ENCODE measurements around the gene SERPINB10.
A peak's percentile ranks its signal among the peaks of the same experiment; 100 is the strongest.

The SERPINB10 gene

GRCh38 chr18:63980027-63980426 is 72.3 kb downstream of the SERPINB10 start:
- FAIRE-seq: no peak

GRCh38 chr18:63980896-63981460 is 73.2 kb downstream of the SERPINB10 start:
- DNase-seq (ENCODE audit: low spot score) (no peak), FAIRE-seq (peak; percentile 44)

More at GRCh38 chr18:63980027-63980426, 72.3 kb downstream of the SERPINB10 start:
- DNase-seq (ENCODE audit: low spot score): no peak

DNA sequence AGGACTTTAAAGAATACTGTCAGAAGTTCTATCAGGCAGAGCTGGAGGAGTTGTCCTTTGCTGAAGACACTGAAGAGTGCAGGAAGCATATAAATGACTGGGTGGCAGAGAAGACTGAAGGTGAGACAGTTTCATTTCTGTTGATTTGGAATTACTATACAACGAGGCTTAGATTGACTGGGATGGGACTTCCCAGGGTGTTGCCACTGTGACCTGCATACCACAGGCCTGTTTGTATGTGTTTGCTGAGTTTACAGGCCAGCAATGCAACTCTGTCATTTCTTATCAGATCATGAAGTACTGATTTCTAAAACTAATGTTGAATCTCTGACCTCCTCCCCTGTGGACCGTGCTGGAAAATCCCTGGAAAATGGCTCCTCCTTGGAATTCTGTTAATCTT is 74.0 kb downstream of the SERPINB10 start:
- FAIRE-seq (no peak), DNase-seq (ENCODE audit: low spot score) (no peak)

DNA sequence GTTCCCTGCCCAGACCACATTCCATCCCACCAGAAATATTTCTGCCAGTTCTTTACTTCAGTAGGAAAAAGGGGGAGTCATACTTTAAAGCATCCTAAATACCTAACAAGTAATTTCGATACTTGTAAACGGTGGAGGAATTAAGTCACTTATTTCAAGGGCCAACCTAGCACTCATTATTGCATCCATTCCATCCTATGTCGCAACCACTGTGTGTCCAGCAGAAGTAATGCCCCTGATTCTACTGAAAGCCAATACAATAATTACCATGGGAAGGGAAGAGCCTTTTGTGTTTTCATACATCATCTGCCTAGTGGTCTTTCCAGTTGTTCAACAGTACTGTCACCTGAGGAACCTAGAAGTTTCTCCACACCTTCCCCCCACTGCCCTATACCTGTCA is 74.6 kb downstream of the SERPINB10 start:
- FAIRE-seq (no peak), DNase-seq (ENCODE audit: low spot score) (no peak)
